ENCODE results near the gene DCN.
"Not testable (repeated sequence)": the region's sequence is repeated elsewhere in the genome, so short reads cannot be mapped to it uniquely, and the experiment has no call there.

The DCN gene, protein sequence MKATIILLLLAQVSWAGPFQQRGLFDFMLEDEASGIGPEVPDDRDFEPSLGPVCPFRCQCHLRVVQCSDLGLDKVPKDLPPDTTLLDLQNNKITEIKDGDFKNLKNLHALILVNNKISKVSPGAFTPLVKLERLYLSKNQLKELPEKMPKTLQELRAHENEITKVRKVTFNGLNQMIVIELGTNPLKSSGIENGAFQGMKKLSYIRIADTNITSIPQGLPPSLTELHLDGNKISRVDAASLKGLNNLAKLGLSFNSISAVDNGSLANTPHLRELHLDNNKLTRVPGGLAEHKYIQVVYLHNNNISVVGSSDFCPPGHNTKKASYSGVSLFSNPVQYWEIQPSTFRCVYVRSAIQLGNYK

DNA sequence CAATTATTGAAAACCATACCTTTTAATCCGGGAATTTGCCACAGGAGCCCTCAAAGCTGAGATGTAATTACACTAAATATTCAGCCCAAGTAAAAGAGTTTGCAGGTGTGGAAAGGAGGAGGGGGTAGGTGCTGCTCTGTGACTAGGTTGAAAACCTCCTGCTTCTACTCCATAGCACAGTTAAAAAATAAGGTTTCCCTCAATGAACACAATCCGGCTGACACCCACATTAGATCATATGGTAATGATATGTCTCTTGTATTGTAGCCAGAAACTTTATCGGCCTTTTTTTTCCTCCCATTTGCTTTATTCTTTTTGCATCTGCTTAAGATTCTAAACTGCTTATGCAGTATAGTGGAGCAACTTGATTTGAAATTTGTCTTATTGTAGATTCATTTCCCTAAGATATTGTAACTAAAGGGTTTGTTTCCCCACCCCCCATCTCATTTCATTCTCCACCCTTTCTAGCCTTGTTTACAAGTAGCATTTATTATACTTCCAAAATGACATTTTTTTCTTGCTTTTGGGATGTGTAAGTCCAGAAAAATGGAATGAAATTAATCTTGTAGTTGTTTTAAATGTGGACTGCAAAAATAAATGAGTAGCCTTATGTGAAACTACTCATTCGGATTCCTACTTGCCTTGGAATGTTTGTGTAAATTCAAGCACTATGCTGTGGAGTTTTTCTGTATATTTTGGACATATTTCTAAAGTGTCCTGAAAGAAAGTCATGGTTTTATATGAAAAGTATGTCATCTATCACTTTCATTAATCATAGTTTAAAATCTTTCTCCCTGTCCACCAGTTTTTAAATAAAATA, at the start of gene DCN:
TSS of gene DCN (minus strand) at position 182 of the 820 bp plus-strand sequence. CDS start 4,265 bp downstream, outside the sequence.
- no peak for DNase-seq (ENCODE audit: low spot score)

DNA sequence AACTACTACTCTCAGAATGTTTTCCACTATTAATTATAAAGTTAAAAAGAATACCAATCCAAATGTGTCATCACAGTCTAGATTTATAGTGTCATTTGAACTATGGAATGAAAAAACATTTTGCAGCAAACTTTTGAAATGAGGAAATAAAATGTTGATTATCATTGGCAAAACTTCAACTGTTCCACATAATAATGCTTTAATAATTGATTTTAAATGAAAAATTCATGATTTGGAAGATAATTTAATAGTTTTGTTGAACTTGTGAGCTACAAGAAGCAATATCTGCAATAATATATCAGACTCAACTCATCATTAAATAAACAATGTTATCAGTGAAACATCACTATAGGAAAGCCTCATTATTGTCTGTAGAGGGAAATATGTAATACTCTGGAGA, 48.2 kb upstream of the DCN start:
- DNase-seq (ENCODE audit: low spot score), result no peak

- DNase-seq (ENCODE audit: low spot score), result no peak
These were observed 44.3 kb upstream of the DCN start for GRCh38 chr12:91226951-91227350.

DNA sequence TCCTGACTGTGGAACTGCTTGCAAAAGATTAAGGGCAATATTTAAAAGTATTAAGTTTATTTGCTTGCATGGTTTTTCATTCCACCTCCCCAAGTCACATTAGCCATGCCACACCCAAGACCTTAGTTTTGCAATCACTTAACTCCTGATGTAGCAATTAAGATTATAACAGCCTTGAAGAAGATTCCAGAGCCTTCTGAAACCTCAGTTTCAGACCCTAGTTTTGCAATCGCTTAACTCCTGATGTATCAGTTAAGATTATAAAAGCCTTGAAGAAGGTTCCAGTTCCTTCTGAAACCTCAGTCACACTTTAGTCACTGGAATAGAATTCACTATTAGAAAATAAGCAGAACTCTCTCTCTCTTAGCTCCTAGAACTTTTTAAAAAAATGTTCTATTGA, 42.7 kb upstream of the DCN start:
- no peak for DNase-seq (ENCODE audit: low spot score)

GRCh38 chr12:91224401-91224800, 41.8 kb upstream of the DCN start:
- no peak for DNase-seq (ENCODE audit: low spot score)

DNA sequence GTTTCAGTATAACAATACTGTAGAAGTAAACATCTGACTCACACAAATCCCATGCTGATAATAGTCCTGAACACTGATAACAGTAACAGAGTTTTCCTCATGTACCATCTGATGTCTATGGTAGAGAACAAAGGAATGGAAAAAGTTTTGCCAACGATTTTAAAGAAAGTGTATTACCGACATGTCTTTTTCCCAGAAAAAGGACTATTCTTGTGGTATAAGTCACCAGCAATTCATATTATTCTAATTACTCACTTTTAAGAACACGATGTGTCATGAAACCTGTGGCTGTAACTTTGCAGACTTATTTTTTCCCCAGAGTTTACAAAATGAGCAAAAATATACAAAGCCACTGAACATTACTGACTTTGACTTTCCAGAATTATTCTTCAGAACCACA, 40.1 kb upstream of the DCN start:
- no peak for DNase-seq (ENCODE audit: low spot score)

GRCh38 chr12:91219919-91220318, 37.3 kb upstream of the DCN start:
- DNase-seq (ENCODE audit: low spot score), result no peak

DNA sequence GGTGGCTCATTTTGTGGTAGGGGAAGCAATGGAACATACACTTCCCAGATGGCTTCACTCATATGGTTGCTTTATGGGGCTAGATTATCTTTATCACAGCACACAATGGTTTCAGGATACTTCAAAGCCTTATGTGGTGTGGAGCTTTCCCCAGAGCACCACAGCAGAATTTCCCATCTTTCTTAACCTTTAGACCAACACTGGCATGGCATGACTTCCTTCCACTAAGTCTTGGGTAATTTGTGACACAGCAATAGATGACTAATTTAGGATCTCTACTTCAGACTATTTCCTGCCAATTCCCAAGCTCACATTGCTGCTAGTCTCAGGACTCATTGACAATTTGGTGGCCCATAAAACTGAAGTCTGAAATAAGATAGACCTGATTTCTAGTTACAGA, 36.9 kb upstream of the DCN start:
- no peak for DNase-seq (ENCODE audit: low spot score)

GRCh38 chr12:91216871-91217270, 34.3 kb upstream of the DCN start:
- no peak for DNase-seq (ENCODE audit: low spot score)

- DNase-seq (ENCODE audit: low spot score), result no peak
These were observed 33.4 kb upstream of the DCN start for GRCh38 chr12:91215940-91216454.

DNA sequence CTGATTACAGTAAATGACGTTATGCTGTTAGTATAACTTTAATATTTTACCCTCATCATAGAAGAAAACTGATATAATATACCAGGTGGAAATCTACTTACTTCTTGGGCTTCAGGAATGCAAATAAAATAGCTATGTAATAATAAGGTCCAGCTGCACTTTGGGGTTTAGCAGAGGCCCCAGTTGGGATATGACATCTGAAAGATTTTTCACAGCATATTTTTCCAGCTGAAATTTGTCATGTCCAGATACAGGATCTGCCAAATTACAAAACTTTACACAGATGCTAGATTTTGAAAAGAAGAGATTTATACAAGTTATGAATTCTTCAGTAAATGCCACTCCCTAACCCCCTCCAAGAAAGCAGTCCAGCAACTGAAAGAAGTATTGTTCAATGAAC, 29.2 kb upstream of the DCN start:
- DNase-seq (ENCODE audit: low spot score), result no peak

DNA sequence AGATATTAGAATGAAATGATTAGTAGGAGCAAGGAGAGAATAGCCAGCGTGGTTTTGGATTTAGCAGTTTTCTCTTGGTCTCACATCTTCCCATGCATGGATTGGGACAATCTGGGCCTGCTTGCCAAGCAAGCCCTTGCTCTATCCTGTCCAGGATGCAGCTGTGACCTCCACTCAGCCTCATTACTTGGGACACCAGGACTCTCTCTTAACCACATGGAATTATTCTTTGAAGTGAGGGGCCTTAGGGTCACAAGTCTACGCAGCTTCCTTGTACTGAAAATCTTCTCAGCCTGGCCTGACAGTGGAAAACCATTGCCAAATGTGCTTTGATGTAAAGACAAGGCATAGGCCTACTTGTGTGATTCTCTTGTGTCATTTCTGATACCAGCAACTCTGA, 28.0 kb upstream of the DCN start:
- no peak for DNase-seq (ENCODE audit: low spot score)

DNA sequence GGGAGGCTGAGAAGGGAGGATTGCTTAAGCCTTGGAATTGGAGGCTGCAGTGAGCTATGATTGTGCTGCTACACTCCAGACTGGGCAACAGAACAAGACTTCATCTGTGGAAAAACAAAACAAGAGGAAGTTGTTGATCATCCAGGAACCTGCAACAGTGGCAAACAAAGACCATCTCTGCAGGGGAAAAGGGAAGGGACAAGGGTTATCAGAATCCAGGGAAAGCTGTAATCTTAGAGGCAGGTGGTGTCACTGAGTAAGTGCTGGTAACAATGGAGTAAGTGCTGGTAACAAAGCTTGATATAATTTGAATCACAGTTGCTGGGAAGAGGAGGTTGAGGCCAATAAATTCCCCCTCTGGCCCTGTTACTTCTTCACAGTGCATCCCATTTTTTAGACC, 27.5 kb upstream of the DCN start:
- no peak for DNase-seq (ENCODE audit: low spot score)

DNA sequence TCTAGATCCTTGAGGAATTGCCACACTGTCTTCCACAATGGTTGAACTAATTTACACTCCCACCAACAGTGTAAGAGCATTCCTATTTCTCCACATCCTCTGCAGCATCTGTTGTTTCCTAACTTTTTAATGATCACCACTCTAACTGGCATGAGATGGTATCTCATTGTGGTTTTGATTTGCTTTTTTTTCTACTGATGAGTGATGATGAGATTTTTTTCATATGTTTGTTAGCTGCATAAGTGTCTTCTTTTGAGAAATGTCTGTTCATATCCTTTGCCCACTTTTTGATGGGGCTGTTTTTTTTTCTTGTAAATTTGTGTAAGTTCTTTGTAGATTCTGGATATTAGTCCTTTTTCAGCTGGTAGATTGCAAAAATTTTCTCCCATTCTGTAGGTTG, 24.7 kb upstream of the DCN start:
- not testable (repeated sequence) for DNase-seq (ENCODE audit: low spot score)

GRCh38 chr12:91205811-91206210, 23.2 kb upstream of the DCN start:
- DNase-seq (ENCODE audit: low spot score), result no peak

DNA sequence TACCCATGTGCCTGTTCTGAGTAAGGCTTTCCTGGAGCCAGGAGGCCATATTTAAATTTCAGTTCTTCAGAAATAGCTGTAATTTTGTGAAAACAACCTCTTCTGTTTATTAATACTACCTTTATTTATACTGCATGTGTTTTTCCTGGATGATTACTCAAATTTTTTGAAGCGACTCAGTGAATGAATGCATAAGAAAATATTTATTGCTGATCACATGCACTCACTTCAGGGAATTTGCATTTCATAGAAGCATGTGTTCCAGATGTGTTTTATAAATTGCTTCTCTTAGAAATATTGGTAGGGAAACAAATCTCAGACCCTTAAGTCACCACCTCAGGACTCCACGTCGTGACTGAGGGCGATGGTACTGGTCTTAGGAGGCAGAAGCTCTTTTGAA, 21.8 kb upstream of the DCN start:
- DNase-seq (ENCODE audit: low spot score), result no peak

- no peak for DNase-seq (ENCODE audit: low spot score)
These were observed 21.0 kb upstream of the DCN start for GRCh38 chr12:91203610-91204009.

GRCh38 chr12:91202390-91202789, 19.8 kb upstream of the DCN start:
- no peak for DNase-seq (ENCODE audit: low spot score)

DNA sequence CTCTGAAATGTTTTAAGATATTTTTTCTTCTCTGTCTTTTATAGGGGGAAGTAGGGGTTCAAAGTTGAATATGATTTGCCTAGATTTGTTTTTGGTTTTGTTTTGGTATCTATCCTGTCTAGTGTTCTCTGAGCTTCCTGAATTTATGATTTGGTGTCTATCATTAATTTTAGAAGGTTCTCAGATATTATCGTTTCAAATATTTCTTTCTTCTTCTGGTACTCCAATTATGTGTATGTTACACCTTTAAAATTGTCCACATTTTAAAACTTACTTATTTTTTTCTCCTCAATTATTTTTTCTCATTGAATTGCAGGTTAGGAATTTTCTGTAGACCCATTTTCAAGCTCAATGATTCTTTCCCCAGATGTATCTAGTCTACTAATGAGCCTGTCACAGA, 13.8 kb upstream of the DCN start:
- no peak for DNase-seq (ENCODE audit: low spot score)

- no peak for DNase-seq (ENCODE audit: low spot score)
These were observed 11.9 kb upstream of the DCN start for GRCh38 chr12:91194500-91194899.

GRCh38 chr12:91191513-91192111, 9.0 kb upstream of the DCN start:
- no peak for DNase-seq (ENCODE audit: low spot score)

- DNase-seq (ENCODE audit: low spot score), result no peak
These were observed 6.9 kb upstream of the DCN start for GRCh38 chr12:91189516-91189915.

DNA sequence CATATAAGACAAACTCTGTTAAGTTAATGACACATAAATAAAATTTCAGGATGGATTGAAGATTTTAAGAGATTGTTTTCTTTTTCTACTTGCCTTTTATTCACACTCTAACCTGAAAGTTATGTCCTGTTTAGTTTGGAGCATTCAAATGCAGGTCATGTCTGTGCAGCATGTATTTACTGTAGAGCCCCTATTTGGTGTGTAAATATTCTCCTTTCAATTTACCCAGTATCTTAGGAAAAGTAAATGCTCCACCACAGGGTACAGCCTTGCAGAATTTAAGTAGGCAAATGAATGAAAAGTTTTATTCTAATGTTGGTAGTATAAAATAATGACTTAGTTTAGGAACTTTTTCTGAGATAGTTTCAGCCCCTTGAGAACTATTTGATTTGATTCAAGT, 6.2 kb upstream of the DCN start:
- no peak for DNase-seq (ENCODE audit: low spot score)

All from ecto neural progenitor cell (in vitro differentiated cells).